HG02973 (cell line): Measurements from ENCODE around the gene GLIS2.

Experiments used
- ATAC-seq: cut with Tn5 transposase; IDR thresholded peaks from one replicate; pipeline ENCODE4 v1.9.1; 2021; ENCODE audit warnings: moderate library complexity; ENCODE audit not compliant: unreplicated experiment

GLIS2 gene

DNA sequence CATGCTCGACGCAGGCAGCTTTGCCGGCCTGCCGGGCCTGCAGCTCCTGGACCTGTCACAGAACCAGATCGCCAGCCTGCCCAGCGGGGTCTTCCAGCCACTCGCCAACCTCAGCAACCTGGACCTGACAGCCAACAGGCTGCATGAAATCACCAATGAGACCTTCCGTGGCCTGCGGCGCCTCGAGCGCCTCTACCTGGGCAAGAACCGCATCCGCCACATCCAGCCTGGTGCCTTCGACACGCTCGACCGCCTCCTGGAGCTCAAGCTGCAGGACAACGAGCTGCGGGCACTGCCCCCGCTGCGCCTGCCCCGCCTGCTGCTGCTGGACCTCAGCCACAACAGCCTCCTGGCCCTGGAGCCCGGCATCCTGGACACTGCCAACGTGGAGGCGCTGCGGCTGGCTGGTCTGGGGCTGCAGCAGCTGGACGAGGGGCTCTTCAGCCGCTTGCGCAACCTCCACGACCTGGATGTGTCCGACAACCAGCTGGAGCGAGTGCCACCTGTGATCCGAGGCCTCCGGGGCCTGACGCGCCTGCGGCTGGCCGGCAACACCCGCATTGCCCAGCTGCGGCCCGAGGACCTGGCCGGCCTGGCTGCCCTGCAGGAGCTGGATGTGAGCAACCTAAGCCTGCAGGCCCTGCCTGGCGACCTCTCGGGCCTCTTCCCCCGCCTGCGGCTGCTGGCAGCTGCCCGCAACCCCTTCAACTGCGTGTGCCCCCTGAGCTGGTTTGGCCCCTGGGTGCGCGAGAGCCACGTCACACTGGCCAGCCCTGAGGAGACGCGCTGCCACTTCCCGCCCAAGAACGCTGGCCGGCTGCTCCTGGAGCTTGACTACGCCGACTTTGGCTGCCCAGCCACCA lies 65.4 kb downstream of the GLIS2 start:
- ATAC-seq, result no peak

DNA sequence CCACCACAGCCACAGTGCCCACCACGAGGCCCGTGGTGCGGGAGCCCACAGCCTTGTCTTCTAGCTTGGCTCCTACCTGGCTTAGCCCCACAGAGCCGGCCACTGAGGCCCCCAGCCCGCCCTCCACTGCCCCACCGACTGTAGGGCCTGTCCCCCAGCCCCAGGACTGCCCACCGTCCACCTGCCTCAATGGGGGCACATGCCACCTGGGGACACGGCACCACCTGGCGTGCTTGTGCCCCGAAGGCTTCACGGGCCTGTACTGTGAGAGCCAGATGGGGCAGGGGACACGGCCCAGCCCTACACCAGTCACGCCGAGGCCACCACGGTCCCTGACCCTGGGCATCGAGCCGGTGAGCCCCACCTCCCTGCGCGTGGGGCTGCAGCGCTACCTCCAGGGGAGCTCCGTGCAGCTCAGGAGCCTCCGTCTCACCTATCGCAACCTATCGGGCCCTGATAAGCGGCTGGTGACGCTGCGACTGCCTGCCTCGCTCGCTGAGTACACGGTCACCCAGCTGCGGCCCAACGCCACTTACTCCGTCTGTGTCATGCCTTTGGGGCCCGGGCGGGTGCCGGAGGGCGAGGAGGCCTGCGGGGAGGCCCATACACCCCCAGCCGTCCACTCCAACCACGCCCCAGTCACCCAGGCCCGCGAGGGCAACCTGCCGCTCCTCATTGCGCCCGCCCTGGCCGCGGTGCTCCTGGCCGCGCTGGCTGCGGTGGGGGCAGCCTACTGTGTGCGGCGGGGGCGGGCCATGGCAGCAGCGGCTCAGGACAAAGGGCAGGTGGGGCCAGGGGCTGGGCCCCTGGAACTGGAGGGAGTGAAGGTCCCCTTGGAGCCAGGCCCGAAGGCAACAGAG lies 66.3 kb downstream of the GLIS2 start:
- ATAC-seq, result no peak

DNA sequence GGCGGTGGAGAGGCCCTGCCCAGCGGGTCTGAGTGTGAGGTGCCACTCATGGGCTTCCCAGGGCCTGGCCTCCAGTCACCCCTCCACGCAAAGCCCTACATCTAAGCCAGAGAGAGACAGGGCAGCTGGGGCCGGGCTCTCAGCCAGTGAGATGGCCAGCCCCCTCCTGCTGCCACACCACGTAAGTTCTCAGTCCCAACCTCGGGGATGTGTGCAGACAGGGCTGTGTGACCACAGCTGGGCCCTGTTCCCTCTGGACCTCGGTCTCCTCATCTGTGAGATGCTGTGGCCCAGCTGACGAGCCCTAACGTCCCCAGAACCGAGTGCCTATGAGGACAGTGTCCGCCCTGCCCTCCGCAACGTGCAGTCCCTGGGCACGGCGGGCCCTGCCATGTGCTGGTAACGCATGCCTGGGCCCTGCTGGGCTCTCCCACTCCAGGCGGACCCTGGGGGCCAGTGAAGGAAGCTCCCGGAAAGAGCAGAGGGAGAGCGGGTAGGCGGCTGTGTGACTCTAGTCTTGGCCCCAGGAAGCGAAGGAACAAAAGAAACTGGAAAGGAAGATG lies 67.0 kb downstream of the GLIS2 start:
- no peak for ATAC-seq

DNA sequence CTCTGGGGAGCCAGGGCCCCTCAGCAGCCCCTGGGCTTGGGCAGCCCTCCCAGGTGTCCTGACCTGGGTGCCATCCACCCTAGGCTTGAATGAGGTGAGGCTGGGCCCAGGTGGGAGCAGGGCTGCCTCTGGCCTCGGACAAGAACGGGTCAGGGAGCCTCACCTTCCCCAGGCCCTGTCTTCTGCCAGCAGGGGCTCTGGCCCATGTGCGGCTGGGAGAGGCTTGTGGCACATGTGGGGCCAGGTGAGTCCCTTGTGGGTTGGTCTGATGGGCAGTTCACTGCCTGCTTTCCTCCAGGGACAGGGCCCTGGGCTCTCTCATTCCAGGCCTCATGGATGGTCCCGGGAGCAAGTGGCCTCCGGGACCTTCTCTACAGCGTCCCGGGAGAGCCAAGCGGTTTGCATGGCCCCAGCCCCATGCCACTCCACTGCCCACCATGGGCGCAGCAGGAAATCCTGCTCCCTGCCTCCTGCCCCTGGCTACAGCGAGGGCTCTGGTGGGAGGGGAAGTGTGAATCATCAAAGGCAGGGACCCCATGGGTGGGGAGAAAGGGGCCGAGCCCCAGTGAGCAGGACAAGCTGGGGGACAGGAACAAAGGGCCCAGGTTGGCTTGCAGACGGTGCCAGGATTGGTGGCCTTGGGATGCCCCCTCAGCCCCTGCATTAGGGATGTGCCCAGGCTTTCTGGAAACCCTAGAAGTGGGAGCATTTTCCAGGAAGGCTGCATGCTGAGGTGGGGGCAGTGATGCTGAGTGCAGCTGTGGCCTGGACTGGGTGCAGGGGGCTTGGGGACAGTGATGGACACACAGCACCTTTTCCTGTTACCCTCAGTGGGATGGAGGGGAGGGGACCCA lies 68.0 kb downstream of the GLIS2 start:
- no peak for ATAC-seq

DNA sequence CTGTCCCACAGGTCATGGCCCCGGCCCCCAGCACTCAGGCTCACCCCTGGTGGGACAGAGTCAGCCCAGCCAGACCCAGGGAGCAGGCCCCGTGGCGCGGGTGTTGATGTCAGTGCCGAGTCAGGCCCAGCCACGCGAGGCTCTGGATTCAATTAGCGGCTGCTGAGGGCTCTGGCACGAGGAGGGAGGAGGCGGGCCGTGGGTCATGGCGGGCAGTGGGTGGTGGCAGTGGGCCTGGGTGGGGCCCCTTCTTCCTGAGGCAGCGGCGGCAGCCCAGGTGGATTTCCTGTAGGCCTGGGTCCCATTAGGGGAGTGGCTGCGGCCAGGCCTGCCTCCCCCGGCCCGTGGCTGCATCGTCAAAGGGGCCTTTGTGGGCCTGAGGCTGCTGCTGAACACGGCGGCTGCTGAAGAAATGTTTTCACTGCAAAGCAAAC lies 68.7 kb downstream of the GLIS2 start:
- ATAC-seq, result no peak

DNA sequence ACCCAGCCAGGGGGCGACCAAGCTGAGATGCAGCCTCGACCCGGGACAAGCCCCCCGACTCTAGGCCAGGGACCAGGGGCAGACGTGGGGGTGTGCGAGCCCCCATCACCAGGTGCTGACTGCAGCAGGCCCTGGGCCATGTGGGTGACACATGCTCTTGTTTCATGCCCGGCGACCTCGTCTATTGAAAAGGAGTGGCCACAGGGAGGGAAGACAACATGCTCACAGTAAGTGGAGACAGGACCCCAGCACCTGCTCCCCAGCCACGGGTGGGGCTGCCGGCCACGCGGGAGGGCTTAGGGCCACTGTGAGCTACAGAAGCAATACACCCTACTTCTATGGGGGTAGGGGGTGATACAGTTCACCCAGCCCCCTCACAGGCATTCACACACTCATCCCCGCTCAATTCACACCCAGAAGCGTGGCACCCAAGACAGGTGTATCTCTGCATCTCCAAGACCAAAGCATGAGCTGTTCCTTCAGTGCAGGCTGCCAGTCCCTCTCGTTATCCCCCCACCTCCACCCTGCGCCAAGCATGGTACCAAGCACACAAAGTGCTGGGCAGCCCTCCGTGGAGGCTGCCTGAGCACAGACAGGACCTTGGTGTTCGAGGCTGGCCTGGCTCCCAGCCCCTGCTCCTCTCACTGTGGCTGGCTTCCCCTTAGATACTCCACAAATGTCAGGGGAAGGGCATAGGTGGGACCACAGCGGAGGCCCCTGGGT lies 69.4 kb downstream of the GLIS2 start:
- no peak for ATAC-seq

DNA sequence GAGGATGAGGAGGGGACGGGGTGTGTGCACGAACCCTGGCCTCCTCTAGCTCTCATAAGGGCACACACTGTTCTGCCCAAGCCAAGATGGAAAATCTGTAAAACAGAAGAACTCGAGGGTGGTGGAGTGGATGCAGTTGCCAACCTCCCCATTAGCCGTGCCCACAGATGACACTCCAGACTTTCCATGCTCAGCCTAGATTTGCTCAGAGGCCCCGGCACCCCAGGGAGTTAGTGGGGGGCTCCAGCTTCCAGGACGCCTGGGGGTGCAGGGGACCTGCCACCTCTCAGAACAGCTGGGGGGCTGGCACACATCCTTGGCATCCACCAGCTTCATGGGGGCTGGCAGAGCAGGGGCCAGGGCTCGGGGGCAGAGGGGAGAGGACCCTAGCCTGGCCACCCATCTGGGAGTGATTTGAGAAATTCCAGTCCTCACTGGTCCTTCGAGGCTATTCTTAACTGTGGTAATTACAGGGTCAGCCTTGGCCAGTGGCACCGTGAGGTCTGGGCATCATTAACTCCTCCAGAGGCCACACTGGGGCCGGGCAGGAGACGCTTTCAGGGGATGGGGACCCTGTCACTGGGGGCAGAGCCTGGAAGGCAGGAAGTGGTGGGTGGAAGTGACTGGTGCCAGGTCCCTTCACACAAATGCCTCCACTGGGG lies 70.1 kb downstream of the GLIS2 start:
- ATAC-seq, result no peak

DNA sequence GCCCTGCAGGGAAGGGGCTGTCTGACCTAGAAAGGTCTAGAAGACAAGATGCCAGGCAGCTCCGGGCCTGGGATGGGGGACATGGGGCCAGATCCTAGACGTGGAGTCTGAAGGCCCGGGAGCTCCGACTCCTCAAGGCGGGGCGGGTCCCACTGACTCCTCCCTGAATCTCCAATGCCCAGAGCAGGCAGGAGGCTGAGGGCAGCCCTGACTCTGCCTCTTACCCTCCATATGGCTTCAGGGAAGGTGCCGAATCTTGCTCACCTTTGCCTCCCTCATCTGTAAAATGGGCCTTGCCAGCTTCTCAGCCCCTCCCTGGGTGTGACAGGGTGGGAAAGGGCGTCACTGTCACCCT lies 70.6 kb downstream of the GLIS2 start:
- no peak for ATAC-seq

DNA sequence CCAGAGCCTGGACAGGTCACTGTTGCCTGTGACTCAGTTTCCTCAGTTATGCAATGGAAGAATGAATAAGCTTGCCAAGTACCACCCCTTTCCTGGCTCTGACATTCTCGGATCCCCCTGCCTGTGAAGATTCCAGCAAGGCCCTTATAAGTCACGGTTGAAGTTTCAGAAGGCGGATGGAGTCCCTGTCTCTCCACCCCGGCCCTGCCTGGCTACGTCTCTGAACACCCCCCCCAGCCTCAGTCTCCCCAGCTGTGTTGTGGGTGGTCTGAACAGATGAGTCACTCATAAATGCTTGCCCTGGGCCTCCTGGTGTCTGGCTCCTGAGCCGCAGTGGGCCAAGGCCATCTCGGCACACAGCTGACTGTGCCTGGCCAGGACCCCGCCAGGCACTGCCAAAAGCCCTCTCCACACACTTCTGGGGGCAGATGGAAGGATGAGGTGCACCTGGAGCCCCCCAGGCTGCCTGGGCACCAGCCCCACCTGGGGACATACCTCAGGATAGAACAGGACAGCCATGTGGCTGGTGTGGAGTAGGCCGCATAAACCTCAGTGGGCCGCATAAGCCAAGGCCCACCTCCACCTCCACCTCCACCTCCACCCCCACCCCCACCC lies 71.2 kb downstream of the GLIS2 start:
- no peak for ATAC-seq

DNA sequence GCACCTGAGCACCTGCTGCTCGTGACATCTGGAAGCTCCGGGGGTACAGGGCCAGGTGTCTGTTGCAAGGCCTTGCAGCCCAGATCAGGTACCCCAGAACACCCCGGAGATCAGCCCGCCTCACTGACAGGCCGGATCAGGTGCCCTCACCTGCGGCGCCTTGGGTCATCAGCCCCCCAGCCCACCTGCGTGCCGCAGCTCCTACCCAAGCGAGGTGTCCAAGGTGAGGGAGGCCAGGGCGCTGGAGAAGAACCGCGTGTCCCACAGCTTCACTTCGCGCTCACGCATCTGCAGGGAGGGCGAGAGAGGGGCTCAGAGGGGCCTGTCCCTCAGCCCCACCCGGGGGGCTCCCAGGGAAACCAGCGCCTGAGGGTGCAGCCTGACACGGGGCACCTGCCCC lies 71.9 kb downstream of the GLIS2 start:
- no peak for ATAC-seq

DNA sequence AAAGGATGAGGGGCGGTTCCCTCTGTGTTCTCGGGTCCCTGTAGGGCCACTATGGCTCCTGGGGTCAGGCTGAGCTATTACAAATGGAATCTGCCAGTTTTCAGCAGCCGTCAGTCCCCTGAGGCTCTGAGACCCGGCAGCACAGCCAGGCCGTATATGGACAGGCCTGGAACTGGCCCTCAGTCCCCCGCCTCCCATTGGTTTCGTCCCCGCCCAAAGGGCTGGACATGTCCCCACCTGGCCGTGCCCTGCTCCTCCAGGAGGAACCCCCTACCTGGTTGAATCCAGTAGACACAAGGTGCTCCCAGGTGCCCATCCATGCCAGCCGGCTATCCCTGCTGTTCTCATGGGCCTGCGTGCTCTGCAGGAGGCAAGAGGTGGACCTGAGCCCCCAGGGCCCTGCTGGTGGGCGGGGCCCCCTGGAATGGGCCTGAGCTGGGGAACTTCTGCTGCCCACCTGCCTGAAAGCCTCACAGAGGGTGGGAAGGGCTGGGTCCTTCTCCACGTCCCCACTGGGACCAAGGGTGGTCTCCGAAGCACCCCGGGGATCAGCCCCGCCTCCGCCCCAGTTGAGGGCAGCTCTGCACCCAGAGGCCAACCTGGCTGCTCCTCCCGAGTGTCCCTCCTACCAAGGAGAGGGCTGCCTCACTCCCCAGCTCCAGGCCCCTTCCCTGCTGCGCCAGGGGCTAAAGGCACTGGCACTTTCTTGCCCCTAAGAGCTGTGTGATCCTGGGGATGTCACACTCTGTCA lies 72.6 kb downstream of the GLIS2 start:
- ATAC-seq, result no peak
